GM21576 (cell line): Measurements from ENCODE around the gene IL1RAPL1.

Experiments used
- ATAC-seq: cut with Tn5 transposase; IDR thresholded peaks from one replicate; pipeline ENCODE4 v1.9.1; 2021; ENCODE audit warnings: mild to moderate bottlenecking, moderate library complexity; ENCODE audit not compliant: unreplicated experiment

IL1RAPL1 gene

DNA sequence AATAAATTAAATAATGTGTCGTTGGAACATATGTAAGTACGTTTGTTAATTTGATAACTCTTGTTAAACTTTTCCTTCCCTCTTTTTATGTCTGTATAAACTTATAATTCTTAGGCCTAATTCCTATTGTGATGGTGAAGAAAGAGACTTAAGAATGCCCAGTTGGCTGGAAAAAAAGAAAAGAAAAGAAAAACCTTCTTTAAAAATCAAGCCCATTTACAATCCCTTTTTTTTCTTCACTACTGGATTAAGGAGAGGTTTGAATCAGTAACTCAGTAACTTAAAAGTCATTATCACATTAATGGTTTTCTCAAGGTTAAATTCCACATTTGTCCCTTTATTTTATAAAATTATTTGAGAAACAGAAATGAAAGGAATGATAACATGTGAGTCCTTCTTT, 1374.8 kb downstream of the IL1RAPL1 start:
- ATAC-seq, result no peak

DNA sequence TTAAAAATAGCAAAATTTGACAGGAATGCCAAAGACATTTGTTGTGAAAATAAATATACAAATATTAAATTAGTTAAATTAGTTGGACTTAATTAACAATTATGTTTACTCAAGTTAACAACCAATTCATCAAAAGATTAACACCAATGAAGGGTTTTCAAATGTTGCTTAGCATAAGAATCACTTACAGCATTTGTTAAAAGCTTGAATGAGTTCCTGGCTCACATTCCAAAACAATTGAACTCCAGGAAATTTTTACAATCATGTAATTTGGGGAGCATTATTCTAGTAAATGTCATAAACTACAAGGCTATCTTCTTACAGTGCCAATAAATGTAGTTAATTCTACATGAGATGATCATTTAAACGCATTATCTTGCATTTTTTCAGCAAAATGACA, 1378.4 kb downstream of the IL1RAPL1 start:
- no peak for ATAC-seq

DNA sequence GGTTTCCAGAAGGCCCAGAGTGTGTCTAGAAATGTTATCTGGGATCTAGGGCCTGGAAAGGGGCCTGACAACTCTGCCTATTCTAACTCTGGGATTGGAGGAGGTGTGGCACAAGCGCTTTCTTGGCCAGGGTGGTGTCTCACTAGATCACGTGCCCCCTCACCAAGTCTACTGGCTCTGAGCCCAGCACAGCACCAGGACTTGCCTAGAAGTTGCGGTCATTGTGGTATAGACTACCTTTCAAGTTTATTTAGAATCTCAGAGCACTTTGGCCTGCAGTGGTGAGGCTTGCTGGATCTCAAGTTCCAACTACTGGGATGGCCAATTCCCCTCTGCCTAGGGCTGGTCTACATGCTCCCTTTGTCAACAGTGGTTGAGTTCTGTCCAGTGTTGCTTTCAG, 1404.8 kb downstream of the IL1RAPL1 start:
- ATAC-seq, result no peak

DNA sequence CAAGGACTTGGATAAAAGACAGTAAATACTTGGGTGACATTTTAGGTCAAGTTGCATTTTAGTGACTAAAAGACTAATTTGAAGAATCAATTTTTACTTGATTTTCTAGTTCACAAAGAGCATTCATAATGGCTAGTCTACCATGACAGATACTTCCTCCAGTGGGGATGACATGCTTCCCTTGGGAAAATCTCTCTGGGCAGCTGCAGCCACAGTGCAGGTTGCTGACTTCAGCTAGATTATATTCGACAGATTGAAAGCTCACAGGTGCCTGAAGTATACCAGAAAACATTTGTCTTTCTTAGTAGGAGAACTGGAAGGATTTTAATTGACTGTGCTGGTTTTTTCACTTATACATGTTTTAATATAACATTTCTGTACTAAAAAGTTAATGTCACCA, 1418.6 kb downstream of the IL1RAPL1 start:
- no peak for ATAC-seq
